NCI-H2029 treated with DMSO at 0.1 percent for 48 hours (cell line): ENCODE measurements around the gene FADS1.
A peak's percentile ranks its signal among the peaks of the same experiment; 100 is the strongest.

ENCODE experiments used
- DNase-seq: peaks from one replicate; lab custom pipeline; 2025; lab: John Stamatoyannopoulos, UW

Gene FADS1

DNA sequence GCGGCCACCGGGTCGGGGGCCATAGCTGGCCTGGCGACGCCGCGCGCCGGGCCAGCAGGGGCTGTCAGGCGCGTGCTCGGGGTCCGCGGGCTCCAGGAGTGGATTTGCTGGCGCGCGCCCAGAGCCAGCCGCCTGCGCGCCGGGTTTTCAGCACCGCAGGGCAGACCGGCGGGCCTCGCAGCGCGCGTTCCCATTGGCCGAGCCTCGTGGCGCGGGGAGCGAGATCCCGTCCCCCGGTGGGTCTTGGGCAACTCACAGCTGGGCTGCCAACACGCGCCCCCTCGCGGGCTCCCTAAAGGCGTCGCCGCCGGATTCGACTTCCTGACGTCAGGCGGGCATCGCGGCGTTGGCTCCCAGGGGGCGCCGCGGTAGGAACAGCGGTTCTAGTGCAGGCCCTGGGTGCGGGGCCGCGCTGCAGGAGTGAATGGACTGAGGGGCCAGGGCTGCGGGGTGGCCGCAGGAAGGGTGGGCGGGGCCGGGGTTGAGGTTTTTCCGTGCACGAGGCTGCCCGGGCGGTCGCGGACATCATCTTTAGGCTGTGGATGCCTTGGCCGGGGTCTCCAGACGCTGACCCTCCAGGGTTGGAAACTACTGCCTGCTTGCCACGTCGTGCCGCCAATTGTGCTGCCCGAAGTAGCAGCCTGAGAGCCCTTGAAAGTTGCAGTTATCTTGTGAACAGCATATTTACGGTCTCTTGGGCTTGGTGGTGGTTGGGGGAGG, at the start of gene FADS1:
Gene FADS1, minus strand, starts transcription at position 268 of the 720 bp plus-strand sequence. Its CDS starts 74 bp downstream, at position 194.
- peak; percentile 48 for DNase-seq

GRCh38 chr11:61866231-61866957, 49.6 kb upstream of the FADS1 start:
- no peak for DNase-seq

- DNase-seq, result no peak
Observed at GRCh38 chr11:61864814-61865775, 48.3 kb upstream of the FADS1 start.

DNA sequence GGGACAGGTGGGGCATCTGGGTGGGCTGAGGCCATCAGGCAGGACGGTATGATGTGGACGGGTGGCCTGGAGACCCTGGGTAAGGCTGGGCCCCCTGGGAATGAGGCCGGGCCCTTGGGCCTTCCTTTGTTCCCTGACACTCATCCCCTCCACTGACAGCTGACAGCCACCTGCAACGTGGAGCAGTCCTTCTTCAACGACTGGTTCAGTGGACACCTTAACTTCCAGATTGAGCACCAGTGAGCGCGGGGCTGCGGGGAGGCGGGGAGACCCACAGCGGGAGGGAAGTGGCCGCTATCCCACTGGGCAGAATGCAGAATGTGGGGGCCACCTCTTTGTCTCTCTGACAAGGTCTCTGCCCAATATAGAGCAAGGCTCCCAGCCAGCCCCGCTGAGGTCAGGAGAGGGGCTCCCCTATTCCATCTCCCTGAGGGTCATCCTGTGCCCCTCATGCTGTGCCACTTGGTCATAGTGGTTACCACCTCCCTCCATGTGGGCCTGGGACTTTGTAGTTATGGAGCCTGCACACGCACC, 46.8 kb upstream of the FADS1 start:
- DNase-seq, result no peak

GRCh38 chr11:61862714-61863547, 46.1 kb upstream of the FADS1 start:
- no peak for DNase-seq

DNA sequence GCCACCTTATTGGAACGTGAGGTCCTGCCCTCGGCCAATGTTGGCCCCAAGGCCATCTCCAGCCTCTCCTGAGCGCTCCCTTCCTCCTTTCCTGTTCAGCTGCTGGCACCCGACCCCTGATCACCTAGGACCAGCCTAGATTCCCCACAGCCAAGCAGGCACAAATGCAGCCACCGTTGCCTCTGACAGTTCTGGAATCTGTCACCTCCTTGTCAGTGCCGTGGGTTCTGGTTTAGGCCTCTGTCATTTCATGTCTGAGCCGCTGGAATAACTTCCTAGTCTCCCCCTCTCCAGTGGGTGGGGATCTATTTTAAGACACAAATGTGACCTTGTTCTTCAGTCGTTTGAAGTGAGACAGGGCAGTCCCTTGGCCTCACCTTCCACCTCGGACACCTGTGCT, 44.8 kb upstream of the FADS1 start:
- DNase-seq, result no peak

- DNase-seq, result peak; percentile 52
Observed at GRCh38 chr11:61860054-61860903, 43.5 kb upstream of the FADS1 start.

DNA sequence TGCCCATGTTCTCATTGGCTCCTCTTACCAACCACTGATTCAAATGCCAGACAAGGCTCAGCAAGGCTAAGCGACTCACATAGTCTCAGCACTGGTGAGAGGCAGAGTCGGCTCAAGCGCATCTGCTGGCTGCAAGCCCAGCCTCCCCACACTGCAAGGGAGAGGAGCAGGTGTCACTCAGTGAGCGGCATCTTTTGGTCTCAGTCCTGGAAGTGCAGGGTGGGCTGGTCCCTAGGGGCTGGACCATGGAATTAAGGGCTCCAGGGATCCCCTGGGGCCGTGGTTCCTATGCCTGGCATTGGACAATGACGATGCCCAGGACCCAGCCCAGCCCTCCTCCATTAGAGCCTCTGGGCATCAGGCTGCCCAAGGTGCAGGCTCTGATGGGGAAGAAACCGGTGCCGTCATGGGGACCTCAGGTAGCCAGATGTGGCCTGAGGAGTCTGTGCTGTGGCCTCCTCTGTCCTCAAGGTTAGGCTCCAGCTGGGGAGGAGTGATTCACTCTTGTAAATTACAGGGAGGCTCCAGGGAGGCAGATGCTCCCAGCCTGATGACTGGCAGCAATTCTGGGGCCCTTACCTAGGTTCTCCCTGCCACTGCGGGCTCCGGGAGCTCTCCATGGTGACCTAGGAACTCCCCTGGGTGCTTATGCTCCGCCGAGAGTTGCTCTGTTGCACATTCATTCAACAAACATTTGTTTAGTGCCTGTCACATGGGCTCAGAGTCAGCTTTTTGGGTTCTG, 39.3 kb upstream of the FADS1 start:
- no peak for DNase-seq

GRCh38 chr11:61854966-61855714, 38.3 kb upstream of the FADS1 start:
- no peak for DNase-seq

DNA sequence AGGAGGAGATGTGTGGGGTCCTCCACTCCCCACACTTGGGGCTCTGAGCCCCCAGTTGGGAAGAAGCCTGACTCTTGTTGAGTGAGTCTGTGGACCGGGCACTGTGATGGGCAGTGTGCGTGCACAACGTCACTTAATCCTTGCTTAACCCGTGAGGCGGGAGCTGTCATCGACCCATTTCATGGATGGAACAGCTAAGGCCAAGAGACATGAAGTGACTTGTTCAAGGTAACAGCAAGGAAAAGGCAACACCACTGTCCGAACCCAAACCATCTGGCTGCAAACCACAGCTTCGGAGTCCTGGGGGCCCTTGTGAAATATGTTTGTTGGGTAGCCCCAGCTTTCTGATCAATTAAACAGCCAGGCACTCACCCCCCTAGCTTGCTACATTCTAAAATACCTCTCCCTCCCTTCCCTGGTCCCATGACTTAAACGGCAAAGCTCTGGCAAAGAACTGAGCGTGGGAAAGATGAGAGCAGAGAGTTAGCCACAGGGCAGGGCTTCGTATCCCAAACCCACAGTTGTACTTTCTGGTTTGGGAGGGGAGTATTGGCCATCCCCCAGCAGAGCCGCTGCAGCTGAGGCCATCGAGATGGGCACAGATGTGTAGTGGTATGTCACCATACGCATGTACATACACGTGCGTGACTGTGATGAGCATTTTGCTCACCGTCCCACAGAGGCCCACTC, 37.5 kb upstream of the FADS1 start:
- DNase-seq, result no peak

- DNase-seq, result no peak
Observed at GRCh38 chr11:61853698-61854169, 36.9 kb upstream of the FADS1 start.

DNA sequence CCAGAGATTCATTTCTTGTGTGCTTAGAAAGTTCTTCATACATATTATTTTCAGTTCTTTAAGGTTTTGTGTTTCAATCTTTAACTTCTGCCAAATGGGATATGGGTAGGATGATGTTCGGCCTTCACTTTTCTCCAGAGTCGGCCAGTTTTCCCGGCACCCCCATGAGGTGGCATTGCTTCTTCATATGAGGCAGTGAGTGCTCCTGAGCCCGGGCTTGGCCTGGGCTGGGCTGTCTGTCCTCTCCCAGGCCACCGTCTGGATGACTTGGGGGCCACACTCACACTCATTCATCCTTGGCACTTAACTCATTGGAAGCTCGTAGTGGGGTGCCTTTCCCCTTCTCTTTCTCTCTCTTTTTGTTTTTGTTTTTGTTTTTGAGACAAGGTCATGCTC, 35.1 kb upstream of the FADS1 start:
- DNase-seq, result no peak

- no peak for DNase-seq
Observed at GRCh38 chr11:61851113-61851899, 34.5 kb upstream of the FADS1 start.

- no peak for DNase-seq
Observed at GRCh38 chr11:61850687-61851086, 33.9 kb upstream of the FADS1 start.

GRCh38 chr11:61848631-61849030, 31.8 kb upstream of the FADS1 start:
- DNase-seq, result no peak

DNA sequence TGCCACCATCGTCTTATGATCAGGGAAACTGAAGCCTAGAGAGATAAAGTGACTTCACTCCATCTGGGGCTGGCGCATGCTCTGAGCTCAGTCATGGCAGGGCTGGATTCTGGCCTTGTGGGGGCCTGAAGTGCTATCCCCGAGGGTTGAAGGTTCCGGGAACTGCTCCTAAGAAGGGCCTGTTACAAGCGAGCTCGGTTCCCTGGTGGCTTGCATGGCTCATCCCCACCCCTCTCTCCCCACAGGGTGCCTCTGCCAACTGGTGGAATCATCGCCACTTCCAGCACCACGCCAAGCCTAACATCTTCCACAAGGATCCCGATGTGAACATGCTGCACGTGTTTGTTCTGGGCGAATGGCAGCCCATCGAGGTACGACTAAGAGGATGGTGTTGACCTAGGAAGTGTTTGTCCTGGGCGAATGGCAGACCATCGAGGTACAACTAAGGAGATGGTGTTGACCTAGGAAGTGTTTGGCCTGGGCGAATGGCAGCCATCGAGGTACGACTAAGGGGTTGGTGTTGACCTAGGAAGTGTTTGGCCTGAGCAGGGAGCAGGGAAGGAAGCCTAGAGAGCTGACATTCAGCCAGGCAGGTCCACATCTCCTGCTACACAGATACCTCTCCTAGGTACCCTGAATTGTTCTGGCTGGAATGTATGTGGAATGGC, 31.2 kb upstream of the FADS1 start:
- DNase-seq, result no peak
